KOPT-K1 (cell line): Measurements from ENCODE around the gene GRB2.

ENCODE experiments used
- H3K27ac ChIP-seq: fragments of 200-600 bp; sonication (generic); 2 replicates; pipeline ENCODE4 v1.5.1; 2016; ENCODE audit warnings: antibody characterized with exemption, mild to moderate bottlenecking, low read depth, low read length; ENCODE audit not compliant: poor library complexity, severe bottlenecking
- H3K36me3 ChIP-seq: fragments of 200-600 bp; sonication (generic); 2 replicates; pipeline ENCODE4 v1.5.1; 2017; ENCODE audit warnings: antibody characterized with exemption, mild to moderate bottlenecking, low read length, moderate library complexity; ENCODE audit not compliant: insufficient read depth
- H3K9me3 ChIP-seq: fragments of 200-600 bp; sonication (generic); 2 replicates; pipeline ENCODE4 v1.5.1; 2017; ENCODE audit warnings: antibody characterized with exemption, low read length, mild to moderate bottlenecking; ENCODE audit not compliant: insufficient read depth, poor library complexity, severe bottlenecking

The GRB2 gene

DNA sequence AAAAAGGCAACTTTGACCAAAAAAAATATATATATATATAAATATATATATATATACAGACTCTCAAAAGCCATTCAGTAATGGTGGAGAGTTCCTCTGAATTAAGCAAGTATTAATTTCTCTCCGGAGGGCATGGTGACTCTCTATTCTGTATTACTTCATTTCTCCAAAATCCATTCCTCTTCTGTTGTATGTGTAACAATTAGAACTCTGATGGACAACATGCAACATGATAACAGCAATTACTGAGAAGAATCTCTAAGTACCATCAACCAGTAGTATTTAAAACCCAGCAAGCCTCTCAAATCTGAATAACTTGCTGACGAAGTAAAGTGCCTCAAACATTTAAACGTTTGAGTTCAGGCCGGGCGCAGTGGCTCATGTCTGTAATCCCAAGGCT is 2.3 kb downstream of the GRB2 start:
- Histone ChIP-seq H3K27ac (peak overlapping the region; percentile 21), H3K9me3 (no peaks in the 10 kb centered on the region), H3K36me3 (peaks cover 23% of the 10 kb centered on the region; the same call in 1 of the 2 replicates)

DNA sequence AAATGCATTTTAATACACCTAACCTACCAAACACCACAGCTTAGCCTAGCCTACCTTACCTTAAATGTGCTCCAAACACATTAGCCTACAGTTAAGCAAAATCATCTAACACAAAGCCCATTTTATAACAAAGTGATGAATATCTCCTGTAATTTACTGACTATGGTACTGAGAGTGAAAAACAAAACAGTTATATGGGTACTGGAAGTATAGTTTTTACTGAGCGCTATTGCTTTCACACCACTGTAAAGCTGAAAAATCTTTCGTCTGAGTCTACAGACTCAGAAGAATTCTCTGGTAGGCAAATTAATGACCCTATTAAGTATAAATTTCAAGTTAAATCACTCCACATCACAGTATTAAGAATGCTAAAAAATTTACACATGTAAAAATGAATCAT is 3.5 kb downstream of the GRB2 start:
- Histone ChIP-seq H3K27ac (no peak overlapping the region), H3K9me3 (no peaks in the 10 kb centered on the region), H3K36me3 (peaks cover 23% of the 10 kb centered on the region; the same call in 1 of the 2 replicates)

DNA sequence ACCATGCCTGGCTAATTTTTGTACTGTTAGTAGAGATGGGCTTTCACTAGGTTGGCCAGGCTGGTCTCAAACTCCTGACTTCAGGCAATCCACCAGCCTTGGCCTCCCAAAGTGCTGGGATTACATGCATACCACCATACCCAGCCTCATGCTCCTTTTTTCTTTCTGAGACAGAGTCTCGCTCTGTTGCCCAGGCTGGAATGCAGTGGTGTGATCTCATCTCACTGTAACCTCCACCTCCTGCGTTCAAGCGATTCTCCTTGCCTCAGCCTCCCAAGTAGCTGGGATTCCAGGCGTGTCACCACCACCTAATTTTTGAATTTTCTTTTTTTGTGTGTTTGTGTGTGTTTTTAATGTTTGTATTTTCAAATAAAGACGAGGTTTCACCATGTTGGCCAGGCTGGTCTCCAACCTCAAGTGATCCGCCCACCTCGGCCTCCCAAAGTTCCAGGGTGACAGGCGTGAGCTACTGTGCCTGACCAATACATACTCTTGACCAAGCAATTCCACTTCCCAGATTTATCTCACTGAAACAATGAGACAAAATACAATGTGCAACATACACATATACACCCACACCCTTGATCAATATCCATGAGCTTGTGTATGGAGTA is 5.0 kb downstream of the GRB2 start:
- Histone ChIP-seq H3K27ac (no peak overlapping the region), H3K9me3 (no peaks in the 10 kb centered on the region), H3K36me3 (peaks cover 23% of the 10 kb centered on the region; the same call in 1 of the 2 replicates)

DNA sequence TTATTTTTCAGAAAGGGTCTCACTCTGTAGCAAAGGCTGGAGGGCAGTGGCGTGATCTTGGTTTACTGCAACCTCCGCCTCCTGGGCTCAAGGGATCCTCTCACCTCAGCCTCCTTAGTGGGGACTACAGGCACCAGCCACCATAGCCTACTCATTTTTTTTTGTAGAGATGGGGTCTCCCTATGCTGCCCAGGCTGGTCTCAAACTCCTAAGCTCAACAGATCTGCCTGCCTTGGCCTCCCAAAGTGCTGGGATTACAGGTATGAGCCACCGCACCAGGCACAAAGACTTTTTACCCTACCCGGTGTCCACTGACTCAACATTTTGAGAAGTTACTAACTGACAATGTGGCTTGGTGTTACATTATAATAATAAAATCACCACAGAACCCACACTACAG is 7.2 kb downstream of the GRB2 start:
- H3K27ac ChIP-seq, result no peak overlapping the region
- no peaks in the 10 kb centered on the region for H3K9me3 ChIP-seq
- H3K36me3 ChIP-seq, result peaks cover 23% of the 10 kb centered on the region

DNA sequence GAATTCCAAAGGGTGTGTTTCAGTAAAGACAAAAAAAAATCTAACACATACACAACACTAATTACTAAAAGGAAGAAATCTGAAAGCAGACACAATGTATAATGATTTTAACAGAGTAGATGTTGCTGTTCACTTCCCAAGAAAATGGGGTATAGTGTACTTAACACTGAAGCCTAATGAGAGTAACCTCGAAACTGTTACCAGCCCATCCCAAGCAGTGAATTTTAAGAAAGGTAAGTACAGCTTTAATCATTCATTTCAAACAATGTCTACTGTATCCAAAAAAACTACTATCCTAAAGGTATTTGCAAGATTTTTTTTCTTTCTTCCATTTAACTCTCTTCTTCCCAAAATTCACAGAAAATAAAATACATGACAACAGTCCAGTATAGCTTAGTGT is 8.3 kb downstream of the GRB2 start:
- H3K27ac ChIP-seq, result no peak overlapping the region
- no peaks in the 10 kb centered on the region for H3K9me3 ChIP-seq
- H3K36me3 ChIP-seq, result peaks cover 28% of the 10 kb centered on the region

DNA sequence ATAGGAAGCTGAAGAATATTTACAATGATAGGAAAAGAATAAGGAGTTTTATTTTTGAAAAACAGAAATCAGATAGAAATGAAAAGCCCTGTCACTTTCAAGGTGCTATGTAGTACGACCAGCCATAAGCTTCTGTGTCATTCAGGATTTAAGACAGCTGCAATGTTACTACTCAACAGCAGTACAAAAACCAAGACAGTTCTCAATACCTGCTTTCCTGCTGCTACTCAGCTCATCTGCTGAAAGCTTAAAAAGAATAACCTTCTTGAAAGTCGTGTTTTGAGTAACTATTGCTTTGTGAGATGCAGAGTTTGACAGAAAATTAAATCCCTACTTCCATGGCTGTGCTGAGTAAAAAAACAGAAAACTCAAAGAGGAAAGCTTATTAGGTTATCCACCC is 8.7 kb downstream of the GRB2 start:
- Histone ChIP-seq H3K27ac (no peak overlapping the region), H3K36me3 (peaks cover 28% of the 10 kb centered on the region)

GRCh38 chr17:75396025-75396424 is 9.5 kb downstream of the GRB2 start:
- no peak overlapping the region for H3K27ac ChIP-seq
- peaks cover 32% of the 10 kb centered on the region for H3K36me3 ChIP-seq
- no peaks in the 10 kb centered on the region for H3K9me3 ChIP-seq

More for the DNA sequence above, 8.7 kb downstream of the GRB2 start:
- H3K9me3 ChIP-seq, result no peaks in the 10 kb centered on the region

- peaks cover 36% of the 10 kb centered on the region for H3K36me3 ChIP-seq
- peak overlapping the region; percentile 59 for H3K27ac ChIP-seq
- H3K9me3 ChIP-seq, result no peaks in the 10 kb centered on the region
Measured at GRCh38 chr17:75394332-75394918, 11.1 kb downstream of the GRB2 start.

DNA sequence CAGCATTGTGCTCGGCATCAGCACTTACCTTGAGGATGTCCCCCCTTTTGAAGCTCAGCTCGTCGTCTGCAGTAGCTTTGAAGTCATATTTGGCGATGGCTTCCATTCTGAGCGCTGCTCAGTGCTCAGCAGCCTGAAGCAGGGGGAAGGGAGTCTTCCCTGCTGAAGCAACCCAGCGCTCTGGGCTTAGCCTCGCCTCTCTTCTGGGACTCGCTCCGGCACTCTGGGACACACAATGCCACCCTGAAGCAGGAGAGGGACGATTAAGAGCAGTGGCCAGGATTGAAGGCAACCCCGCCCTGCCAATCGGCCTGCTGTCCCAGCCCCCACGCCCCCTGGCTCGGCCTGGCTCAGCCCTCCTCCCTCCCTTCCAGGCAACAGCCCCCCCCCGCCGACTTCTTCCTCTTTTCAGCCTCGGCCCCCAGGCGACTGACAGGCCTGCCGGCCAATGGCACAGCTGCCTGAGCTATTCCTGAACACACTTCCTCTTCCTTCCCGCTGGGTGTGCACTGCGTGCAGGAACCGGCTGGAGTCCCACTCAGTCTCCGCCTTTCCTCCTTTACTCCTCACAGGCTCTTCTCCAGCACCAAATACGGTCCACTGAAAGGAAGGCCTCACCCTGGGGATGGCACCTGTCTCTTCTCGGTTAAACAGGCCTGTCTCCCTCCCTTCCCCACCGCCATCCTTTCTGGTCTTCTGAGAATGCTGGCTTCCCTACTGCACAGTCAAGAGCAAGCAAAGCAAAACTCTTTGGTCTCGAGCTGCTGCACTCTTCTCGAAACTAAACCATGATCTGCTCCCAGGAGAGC is 11.8 kb downstream of the GRB2 start:
- H3K36me3 ChIP-seq, result peaks cover 42% of the 10 kb centered on the region
- H3K27ac ChIP-seq, result peak overlapping the region; percentile 59
- no peaks in the 10 kb centered on the region for H3K9me3 ChIP-seq

DNA sequence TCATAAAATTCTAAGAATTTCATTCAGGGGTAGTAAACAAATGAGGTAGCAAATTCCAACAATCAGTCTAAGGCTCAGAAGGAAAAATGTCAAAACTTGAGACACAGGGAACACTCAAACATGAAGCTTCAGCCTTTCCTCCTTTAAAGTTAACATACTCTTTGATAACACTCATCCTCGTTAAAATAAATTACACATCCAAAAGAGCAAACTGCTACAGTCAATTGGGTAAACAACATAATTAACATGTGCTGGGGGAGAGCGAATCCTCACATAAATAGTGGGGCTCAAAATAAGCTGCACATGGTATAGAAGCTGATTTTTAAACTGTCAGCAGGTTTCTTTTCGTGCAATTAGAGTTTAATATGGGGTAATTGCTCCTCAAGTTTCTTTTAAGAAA is 12.9 kb downstream of the GRB2 start:
- Histone ChIP-seq H3K27ac (peak overlapping the region; percentile 59), H3K36me3 (peaks cover 54% of the 10 kb centered on the region), H3K9me3 (no peaks in the 10 kb centered on the region)

- Histone ChIP-seq H3K9me3 (no peaks in the 10 kb centered on the region), H3K27ac (no peak overlapping the region), H3K36me3 (peaks cover 70% of the 10 kb centered on the region)
Measured at GRCh38 chr17:75390982-75391381, 14.5 kb downstream of the GRB2 start.

DNA sequence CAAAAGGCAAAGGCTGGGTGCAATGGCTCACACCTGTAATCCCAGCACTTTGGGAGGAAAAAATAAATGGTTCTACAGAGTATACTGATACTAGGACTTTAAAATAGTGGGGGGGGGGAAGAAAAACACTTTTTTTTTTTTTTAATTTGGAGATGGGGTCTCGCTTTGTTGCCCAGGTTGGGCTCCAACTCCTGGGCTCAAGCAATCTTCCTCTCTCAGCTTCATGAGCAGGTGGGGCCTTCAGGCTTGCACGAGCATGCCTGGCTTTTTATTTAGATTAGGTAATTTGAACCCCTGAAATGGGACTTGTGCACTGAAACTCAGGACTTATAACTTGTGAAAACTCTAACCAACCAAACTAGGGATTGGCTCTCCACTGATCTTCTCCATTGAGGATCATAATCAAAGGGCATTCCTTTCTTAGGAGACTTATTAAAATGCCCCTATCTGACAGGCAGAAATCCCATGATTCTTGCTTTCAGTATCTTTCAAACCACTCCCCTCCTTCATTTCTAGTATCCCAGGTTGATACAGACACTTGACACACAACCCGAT is 16.9 kb downstream of the GRB2 start:
- H3K36me3 ChIP-seq, result peaks cover 92% of the 10 kb centered on the region
- H3K9me3 ChIP-seq, result no peaks in the 10 kb centered on the region
- no peak overlapping the region for H3K27ac ChIP-seq

- Histone ChIP-seq H3K9me3 (no peaks in the 10 kb centered on the region), H3K36me3 (peaks cover 92% of the 10 kb centered on the region), H3K27ac (no peak overlapping the region)
Measured at GRCh38 chr17:75387771-75388170, 17.7 kb downstream of the GRB2 start.

GRCh38 chr17:75386430-75386829 is 19.0 kb downstream of the GRB2 start:
- H3K9me3 ChIP-seq, result no peaks in the 10 kb centered on the region
- peak overlapping the region; percentile 8 for H3K27ac ChIP-seq
- H3K36me3 ChIP-seq, result peaks cover 83% of the 10 kb centered on the region

GRCh38 chr17:75384751-75385150 is 20.7 kb downstream of the GRB2 start:
- Histone ChIP-seq H3K36me3 (peaks cover 74% of the 10 kb centered on the region), H3K27ac (no peak overlapping the region), H3K9me3 (no peaks in the 10 kb centered on the region)
